NCI-H2107 treated with DMSO at 0.1 percent for 48 hours (cell line): ENCODE results near the gene RAPGEF4.

Source experiments
- DNase-seq: peaks from one replicate; lab custom pipeline; 2025; ENCODE audit not compliant: unreplicated experiment; lab: John Stamatoyannopoulos, UW

Gene RAPGEF4

DNA sequence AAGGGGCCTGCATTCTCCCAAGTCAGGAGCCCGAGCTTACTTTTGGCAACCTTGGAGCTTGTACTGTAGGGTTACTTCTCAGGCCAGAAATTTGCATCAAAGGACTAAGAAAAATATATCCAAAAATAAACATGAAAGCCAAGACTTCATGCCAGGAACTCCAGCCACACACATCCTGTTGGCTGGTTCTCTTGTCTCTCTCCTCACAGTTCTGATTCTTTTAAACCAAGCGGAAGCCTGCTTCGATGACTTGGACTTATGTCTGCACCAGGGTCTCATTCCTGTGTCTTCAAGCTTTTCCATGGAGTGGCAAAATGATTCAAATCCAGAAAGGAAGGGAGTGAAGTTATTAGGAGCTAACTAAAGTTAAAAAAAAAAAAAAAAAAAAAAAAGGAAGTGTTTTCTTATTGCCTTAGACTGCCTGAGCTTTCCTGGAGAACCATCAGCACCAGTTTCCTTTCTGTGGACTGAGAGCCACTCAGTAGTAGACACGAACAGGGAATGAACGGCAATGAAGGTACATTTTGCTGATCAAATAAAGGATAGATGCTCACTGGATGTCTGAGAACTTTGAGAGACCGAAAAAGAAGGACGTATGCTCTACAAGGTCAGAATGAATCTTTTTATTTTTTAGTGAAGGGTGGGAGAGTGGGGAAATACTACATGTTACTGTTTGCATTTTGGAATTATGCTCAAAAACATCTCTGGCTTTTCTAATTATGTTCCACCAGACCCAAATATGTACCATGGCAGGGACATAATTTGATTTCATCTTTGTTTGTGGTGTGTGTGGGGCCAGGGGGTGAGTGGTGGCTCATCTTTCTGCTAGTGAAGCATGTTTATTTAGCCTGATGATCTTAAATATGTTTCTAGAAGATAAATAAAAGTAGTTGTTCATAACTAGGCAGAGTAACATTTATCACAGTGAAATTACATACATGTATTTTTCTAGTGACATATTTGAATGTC lies 86.0 kb downstream of the RAPGEF4 start:
- no peak for DNase-seq

DNA sequence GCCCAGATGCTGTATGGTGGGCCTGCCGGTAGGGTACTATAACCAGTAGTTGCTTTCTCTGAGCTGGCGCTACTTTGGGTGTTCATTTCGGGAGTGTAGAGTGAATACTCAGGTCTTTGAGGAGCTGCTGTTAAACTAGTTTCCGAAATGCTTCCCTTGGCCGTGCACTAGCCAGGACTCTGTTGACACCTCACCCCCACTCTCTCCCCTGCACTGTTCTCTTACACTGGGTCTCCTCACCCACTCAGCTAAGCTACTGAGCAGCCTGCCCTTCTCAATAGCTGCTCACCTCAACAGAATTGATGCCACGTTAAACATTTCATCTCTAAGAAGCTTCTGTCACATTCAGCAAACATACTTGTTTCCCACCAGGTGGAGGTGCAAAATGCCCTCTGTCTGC lies 86.9 kb downstream of the RAPGEF4 start:
- no peak for DNase-seq

DNA sequence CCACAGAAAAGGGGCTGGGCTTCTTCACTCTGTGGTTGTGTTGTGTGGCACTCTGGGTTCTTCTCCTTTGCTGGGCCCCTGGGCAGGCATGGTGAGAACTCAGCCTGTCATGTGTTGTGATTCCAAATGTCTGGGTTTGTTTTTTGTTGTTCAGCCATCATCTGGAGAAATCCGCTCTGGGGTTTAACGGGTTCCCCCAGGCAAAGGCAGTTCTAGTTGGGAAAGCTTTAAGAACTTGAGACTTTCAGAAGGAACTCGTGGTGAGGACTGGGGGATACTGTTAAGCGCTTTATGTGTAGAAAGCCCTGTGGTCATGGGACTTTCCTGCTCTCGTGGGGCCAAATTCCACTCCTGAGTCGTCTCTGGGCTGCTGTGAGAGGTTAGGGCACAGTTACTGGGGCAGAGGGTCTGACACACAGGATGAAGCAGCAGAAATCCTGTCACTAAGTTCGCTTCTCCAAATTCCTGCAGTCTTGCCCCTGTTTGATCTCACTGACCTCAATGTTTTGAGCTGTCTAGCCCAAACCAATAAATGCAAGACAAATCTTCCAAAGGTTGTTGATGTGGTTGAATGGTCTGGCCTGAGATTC lies 87.7 kb downstream of the RAPGEF4 start:
- no peak for DNase-seq

DNA sequence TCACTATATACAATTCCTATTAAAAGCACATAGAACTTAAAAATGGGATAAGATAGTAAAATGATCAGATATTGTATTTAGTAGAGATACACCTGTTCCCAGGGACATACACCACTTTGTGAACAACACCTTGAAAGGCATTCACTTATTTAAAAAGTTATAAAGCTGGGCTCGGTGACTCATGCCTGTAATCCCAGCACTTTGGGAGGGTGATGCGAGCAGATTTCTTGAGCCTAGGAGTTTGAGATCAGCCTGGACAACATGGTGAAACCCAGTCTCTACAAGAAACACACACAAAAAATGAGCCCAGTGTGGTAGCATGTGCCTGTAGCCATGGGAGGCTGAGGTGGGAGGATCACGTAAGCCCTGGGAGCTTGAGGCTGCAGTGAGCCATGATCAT lies 90.9 kb downstream of the RAPGEF4 start:
- no peak for DNase-seq

DNA sequence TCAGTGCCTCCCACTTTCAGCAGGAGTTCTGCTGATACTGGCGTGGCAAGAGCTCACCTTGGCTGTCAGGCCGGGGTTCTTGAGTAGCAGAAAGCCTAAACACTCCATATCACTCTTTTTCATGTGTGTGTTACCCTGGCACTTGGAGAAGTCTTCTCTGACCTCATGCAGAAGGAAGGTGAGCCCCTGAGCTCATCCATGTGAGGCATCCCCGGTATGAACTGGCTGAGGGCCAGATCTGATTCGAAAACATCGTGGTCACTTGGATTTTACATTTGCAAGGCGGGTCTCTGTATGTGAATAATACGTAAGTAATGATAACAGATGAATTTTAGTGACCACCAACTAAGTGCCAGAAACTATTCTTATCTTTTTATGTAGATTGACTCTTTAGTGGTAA lies 93.6 kb downstream of the RAPGEF4 start:
- no peak for DNase-seq

DNA sequence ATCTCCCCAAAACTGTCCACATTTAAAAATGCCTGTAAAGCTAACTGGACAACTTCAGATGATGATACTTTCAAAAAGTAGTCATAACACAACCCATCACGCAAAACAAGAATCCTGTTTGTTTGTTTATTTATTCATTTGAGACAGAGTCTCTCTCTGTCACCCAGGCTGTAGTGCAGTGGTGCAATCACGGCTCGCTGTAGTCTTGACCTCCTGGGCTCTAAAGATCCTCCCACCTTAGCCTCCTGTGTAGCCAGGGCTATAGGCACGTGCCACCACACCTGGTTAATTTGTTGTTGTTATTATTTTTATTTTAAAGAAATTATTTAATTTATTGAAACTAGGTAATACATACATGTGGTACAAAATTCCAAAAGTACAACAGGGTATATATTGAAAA lies 94.8 kb downstream of the RAPGEF4 start:
- no peak for DNase-seq

DNA sequence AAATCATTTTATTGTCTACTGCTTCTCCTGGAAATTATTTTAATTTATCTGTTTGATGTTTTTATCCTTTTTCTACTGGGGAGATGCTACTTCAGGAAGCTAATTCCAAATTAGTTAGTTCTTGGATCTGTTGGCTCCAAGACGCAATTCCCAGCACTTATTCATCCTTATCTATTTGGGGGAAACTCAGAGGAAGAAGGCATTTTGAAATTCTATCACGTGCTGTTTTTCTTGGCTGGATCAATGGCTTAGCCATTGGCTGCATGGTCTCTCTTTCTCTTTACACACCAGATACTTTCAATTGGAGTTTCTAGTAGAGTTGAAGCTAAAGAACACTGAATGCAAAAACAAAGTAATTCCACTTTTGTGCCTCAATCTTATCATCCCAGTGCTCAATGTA lies 98.3 kb downstream of the RAPGEF4 start:
- no peak for DNase-seq

DNA sequence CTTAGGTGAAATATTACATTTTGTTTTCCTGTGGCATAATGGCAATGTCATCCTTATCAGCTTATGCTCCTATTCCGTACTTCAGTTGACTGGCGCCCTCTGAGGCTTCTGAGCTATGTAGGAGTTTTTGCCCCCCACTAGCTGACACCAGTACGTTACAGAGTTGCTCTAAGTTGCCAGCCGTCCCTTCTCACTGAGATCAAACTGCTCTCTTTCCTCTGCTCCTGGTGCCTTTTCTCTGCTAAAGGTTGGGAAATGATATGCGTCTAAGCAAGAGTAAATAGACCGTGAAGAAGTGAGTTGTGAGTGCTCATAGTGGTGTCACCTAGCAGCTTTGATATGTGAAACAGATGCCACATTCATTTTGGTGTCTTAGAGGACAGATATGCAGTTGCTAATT lies 99.2 kb downstream of the RAPGEF4 start:
- peak; percentile 92 for DNase-seq

DNA sequence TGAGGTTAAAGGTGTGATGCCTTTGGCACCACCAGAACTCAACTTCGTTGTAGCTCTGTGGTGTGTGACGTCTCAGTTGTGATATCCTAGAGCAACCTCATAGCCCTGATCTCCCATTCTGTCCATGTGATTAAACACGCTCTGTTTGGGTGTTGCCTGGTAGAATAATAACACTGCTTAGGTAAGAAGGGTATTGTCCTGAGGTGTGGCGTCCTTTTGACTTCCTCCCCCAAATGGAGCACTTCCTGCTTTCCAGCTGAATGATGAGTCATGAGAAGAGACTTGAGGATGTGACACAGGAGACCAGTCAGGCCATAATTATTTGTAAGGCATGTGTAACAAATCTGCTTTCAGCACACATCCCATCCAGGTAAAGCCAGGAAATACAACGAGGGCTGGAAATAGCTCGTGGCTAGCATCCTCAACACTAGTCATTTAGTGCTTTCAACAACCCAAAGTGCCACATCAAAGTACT lies 100.7 kb downstream of the RAPGEF4 start:
- no peak for DNase-seq

DNA sequence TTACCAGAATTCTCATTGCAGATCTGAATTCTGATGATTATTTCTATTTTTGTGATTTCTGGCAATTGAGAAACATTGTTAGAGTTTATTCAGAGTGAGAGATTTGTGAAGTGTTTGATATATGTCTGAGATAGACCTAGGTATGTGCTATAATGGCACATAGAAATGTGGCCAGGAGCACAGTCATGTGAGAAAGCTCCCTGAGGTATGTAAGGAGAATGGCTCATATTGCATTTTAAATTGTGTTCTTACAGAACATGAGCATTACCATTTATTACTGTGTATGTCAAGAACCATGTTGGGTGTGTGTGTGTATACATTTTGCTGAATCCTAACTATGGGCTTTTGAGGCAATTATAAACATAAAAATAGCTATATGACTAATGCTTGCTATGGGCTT lies 101.2 kb downstream of the RAPGEF4 start:
- no peak for DNase-seq

DNA sequence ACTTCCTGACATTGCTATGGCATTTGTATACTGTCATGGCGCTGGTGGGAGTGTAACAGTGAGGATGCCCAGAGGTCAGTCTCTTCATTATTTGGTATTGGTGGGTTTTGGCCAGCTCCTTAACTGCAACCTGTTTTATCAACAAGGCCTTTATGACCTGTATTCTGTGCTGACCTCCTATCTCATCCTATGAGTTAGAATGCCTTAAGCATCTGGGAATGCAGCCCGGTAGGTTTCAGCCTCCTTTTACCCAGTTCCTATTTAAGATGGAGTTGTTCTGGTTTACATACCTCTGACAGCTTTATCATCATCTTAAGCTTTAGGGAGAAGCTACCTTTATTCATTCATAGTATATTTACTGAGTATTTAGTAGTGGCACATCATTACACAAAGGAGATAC lies 103.8 kb downstream of the RAPGEF4 start:
- DNase-seq = no peak

DNA sequence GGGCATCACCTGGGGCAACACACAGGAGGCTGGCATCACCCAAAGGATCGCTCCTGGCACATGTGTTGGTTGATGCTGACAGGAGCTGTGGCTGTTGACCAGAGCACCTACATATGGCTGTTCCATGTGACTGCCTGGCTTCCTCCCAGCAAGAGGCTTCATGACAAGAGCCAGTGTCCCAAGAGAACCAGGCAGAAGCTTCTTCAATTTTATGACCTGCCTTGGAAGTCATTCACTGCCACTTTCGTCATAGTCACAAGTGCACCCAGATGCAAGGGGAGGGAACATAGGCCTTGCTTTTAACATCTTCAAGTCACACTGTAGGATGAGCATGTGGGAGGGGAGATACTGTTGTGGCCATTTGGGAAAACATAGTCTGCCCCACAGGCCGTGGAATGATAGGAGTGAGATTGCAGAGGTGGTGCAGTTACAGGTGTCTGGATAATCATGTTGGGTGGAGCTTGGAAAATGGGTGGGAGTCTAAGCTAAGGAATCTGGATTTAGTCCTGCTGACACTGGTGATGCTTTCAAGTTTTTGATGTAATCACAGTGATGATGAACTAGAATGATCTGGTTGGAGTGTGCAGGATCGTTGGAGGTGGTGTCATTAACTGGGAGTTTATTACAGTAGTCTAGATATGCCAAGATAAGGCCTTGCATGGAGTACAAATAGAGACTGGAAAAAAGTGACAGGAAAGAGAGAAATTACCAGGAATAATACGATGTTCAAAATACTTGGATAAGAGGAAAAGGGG lies 107.0 kb downstream of the RAPGEF4 start:
- no peak for DNase-seq

DNA sequence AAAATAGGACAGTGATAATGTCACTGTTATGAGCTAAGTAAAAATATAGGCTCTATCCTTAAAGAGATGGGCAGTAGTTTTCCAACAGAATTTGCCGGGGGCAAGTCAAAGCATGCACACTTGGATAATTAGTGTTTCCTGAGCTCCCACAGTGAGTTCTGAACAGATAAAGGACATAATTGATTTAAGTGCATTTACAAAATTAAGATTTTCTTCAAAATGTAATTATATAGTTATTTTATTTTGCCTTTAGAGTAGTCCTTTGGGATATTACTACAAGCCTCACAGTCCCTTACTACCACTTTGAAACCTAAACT lies 107.6 kb downstream of the RAPGEF4 start:
- no peak for DNase-seq

DNA sequence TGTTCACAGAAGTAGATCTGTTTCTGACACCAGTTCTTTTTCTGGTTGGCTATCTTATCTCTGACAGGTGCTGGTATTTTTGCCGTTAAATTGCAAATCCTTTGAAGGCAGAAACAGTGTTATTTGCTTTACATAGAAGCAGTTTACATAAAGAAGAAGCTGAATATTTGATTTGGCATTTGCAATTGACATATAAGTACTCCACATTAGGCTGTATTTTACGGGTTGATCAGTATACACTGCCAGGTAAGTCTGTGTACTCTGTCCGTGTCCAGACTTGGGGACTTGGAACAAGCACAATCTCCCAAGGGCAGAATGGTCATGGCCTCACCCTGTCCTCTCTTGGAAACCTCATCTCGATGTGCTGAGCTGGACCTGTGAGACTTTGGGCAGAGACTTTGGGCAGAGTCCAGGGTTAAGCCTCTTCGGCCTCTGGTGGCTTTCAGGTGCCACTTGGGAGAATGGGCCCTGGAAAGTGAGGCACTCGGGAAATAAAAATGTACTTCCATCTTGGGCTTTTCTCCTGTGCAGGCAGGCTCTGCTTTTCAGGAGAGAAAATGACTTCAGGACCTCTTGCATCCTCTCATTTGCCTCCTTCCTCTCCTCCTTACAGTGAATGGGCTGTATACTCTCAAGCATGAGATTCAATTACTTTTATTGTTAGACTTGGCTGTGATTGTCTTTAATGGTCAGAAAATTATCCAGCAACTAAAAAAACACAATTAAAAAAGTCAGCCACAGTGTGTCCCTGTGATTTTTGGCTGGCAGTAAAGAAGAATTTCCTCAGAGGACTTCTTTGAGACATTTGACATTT lies 108.5 kb downstream of the RAPGEF4 start:
- no peak for DNase-seq

DNA sequence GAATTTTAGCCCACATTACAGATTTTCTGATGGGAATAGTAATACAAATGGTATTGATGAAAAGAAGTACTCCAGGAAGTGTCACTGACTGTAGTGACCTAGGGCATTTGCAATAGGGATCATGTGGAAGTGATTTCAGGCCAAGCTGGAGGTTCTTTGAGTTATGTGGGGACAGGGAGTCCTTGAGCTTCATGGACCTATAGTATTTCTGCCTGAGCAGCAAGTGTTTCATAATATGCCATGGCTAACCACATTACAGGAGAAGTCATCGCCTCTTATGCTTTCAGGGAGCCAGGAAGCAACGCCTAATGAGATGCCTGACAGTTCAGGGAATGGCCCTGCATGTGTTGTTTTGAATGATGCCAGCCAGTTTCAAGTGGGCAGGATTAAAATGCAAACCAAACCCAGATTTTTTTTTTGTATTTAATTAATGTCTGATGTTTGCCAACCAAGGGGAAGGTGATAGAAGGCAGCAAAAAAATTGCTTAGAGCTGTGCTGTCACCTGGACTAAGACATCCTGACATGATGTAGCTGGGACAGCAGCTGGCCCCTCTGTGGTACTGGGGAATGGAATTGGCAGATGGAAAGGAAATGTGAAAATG lies 109.5 kb downstream of the RAPGEF4 start:
- DNase-seq = peak; percentile 30

DNA sequence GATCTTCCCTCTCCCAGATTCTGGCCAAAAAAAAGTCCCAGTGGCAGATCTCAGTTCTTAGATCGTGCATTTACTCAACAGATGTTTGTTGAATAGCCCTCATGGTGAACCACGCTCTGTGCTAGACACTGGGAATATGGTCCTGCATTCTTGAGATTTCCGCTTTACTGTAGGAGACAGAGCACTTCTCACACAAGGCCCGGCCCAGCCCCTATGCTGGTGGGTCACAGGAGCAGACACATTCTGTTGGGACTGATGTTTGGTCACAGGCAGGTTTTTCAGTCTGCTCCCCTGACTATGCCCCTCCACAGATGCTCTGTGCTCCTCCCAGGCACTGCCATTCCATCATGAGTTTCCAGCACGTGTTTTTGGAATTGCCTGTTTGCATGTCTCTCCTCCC lies 110.9 kb downstream of the RAPGEF4 start:
- DNase-seq = no peak

DNA sequence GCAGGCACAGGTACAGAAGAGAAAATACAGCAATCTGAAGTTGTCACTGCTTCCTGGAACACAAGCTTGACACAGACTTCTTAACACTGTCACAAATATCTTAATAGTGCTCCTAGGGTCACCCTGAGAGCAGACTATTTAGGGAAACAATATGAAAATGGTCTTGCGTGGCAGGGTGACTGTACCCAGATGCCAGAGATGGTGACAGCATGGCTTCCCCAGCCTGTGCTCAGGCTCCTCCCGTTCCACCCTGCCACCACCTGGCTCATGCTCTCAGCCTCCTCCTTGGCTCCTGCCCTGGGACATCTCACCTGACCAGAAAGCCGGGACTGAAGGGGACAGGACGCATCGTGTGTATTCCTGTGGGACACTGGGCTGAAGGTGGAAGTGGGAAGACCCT lies 111.5 kb downstream of the RAPGEF4 start:
- no peak for DNase-seq

DNA sequence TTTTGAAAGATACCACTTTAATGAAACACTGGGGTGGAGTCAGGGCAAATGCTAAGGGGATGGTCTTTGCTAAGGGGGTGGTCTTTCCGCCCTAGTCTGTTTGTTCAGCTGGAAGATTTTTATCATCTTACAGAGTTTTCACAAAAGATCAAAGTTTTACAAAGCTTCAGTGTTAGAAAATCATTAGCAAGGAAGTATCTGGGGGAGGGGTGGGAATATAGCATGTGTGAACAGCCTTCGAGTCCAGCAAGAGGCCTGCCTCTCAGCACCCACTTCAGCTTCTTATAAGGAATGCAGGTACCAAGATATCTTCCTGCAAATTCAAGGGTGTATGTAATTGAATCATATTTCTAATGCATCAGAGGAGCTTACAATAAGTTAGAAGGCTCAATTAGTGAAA lies 112.9 kb downstream of the RAPGEF4 start:
- DNase-seq = no peak

DNA sequence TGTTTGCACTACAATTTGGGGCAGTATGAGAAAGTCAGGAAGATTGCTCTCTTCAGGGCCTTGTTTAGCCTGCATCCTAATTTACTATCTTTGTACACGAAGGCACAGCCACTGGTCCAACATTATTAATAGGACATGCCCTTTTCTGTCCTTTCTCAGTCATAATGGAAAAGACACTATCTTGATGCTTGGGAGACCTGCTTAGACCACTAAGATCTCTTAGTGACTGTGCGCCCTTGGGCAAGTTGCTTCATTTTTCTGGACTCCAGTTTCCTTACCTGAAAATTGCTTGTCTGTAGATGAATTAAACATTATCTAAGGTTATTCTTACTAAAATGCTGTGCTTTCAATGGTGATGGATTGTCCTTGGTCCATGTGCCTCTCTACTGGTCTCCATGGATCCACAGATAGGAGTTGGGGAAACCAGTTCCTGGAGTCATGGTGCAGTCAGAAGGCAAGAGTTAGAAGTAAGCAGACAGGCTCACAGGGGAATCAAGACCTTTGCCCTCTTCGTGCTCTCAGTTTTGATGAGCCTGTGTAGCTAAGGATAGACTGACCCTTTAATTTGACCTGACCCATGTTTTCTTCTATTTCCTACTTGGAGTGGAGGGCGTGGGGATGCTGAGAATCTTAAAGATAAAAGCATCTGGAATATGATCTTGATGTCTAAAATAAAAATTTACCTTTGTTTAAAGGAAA lies 114.0 kb downstream of the RAPGEF4 start:
- no peak for DNase-seq

DNA sequence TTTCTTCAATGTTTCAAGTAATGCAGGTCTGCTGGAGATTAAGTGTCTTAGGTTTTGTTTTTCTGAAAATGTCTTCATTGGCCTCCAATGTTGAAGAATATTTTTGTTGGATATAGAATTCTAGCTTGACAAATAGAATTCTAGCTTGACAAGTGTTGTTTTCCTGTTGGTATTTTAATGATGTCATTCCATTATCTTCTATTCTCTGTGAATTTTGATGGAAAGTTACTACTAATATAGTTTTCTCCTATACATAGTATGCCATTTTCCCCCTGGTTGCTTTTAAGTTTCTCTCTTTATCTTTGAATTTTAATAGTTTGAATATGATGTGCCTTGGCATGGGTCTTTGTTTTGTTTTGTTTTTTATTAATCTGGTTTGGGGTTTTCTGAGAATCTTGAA lies 119.9 kb downstream of the RAPGEF4 start:
- DNase-seq = no peak
